ENCODE data around the gene TCERG1. TPM values are rescaled to one million over a fixed set of nuclear protein-coding genes. Genes with fewer than 3 reads are reported as not detected.

Gene TCERG1
- total RNA-seq, 4 donors from 2014 or later: 59.1 to 164 (median 65.1) TPM

GRCh38 chr5:146426305-146426704 lies 20.8 kb upstream of the TCERG1 start:
- Histone ChIP-seq H3K4me3 (no peak overlapping the region), H3K4me1 (peaks cover 10% of the 10 kb centered on the region), H3K9me3 (no peaks in the 10 kb centered on the region), H3K27me3 (peaks cover 11% of the 10 kb centered on the region), H3K27ac (no peak overlapping the region), H3K36me3 (no peaks in the 10 kb centered on the region)
- WGBS: 78% methylated on average over 5 of the region's 5 CpGs
- TF ChIP-seq EP300 (IDR thresholded peaks at IDR 0.05) (no peak), POLR2AphosphoS5 (IDR thresholded peaks at IDR 0.05) (no peak), POLR2A (IDR thresholded peaks at IDR 0.05) (no peak), CTCF (IDR thresholded peaks at IDR 0.05) (no peak)
- DNase-seq (ENCODE audit: low spot score in 2 of 2): no peak

- DNase-seq (ENCODE audit: low spot score in 2 of 2): no peak
- no peaks in the 10 kb centered on the region for H3K36me3 ChIP-seq
- H3K4me3 ChIP-seq: no peak overlapping the region
- no peaks in the 10 kb centered on the region for H3K9me3 ChIP-seq
- WGBS: 24% methylated on average over 7 of the region's 7 CpGs
- H3K27me3 ChIP-seq: peaks cover 14% of the 10 kb centered on the region
- no peak overlapping the region for H3K27ac ChIP-seq
- no peak for TF ChIP-seq POLR2A (IDR thresholded peaks at IDR 0.05)
- TF ChIP-seq CTCF (IDR thresholded peaks at IDR 0.05): peak in 1 of 2 donors; percentile 53
- TF ChIP-seq POLR2AphosphoS5 (IDR thresholded peaks at IDR 0.05): no peak
- H3K4me1 ChIP-seq: peaks cover 10% of the 10 kb centered on the region
Measured at GRCh38 chr5:146426853-146427618, 20.1 kb upstream of the TCERG1 start.

GRCh38 chr5:146427619-146427997 lies 19.5 kb upstream of the TCERG1 start:
- DNase-seq (ENCODE audit: low spot score in 2 of 2): no peak
- Histone ChIP-seq H3K36me3 (no peaks in the 10 kb centered on the region), H3K27ac (no peak overlapping the region), H3K9me3 (no peaks in the 10 kb centered on the region), H3K4me1 (peaks cover 10% of the 10 kb centered on the region), H3K4me3 (no peak overlapping the region), H3K27me3 (peaks cover 16% of the 10 kb centered on the region)
- WGBS: 39% methylated on average over 4 of the region's 4 CpGs
- TF ChIP-seq POLR2AphosphoS5 (IDR thresholded peaks at IDR 0.05): no peak
- no peak for TF ChIP-seq CTCF (IDR thresholded peaks at IDR 0.05)
- no peak for TF ChIP-seq POLR2A (IDR thresholded peaks at IDR 0.05)
- TF ChIP-seq EP300 (IDR thresholded peaks at IDR 0.05): no peak

GRCh38 chr5:146428658-146429057 lies 18.5 kb upstream of the TCERG1 start:
- H3K27me3 ChIP-seq: peaks cover 18% of the 10 kb centered on the region
- H3K4me3 ChIP-seq: no peak overlapping the region
- H3K4me1 ChIP-seq: peaks cover 10% of the 10 kb centered on the region
- no peak for DNase-seq (ENCODE audit: low spot score in 2 of 2)
- no peak for TF ChIP-seq EP300 (IDR thresholded peaks at IDR 0.05)
- no peak for TF ChIP-seq POLR2A (IDR thresholded peaks at IDR 0.05)
- TF ChIP-seq CTCF (IDR thresholded peaks at IDR 0.05): no peak
- TF ChIP-seq POLR2AphosphoS5 (IDR thresholded peaks at IDR 0.05): no peak
- WGBS: 10% methylated on average over 8 of the region's 8 CpGs
- H3K9me3 ChIP-seq: no peaks in the 10 kb centered on the region
- H3K36me3 ChIP-seq: no peaks in the 10 kb centered on the region
- no peak overlapping the region for H3K27ac ChIP-seq

- no peak for DNase-seq (ENCODE audit: low spot score in 2 of 2)
- no peaks in the 10 kb centered on the region for H3K9me3 ChIP-seq
- H3K36me3 ChIP-seq: no peaks in the 10 kb centered on the region
- H3K27me3 ChIP-seq: peaks cover 7% of the 10 kb centered on the region
- no peak overlapping the region for H3K27ac ChIP-seq
- H3K4me3 ChIP-seq: no peak overlapping the region
- TF ChIP-seq POLR2A (IDR thresholded peaks at IDR 0.05): no peak
- no peak for TF ChIP-seq POLR2AphosphoS5 (IDR thresholded peaks at IDR 0.05)
- no peak for TF ChIP-seq EP300 (IDR thresholded peaks at IDR 0.05)
- TF ChIP-seq CTCF (IDR thresholded peaks at IDR 0.05): no peak
- 37% methylated on average over 1 of the region's 1 CpG for WGBS
- H3K4me1 ChIP-seq: no peaks in the 10 kb centered on the region
Measured at GRCh38 chr5:146440353-146440752, 6.8 kb upstream of the TCERG1 start.
